Left ventricle myocardium inferior (tissue), 1 donor: ENCODE measurements around the gene MBD3. TPM values are rescaled to one million over a fixed set of nuclear protein-coding genes. Genes with fewer than 3 reads are reported as not detected.
"Not testable (repeated sequence)": the region's sequence is repeated elsewhere in the genome, so short reads cannot be mapped to it uniquely, and the experiment has no call there.

ENCODE experiments used
- DNase-seq: peaks from one replicate; pipeline ENCODE4 v3.0.0-alpha.2; 2020
- H3K27ac ChIP-seq: fragments of 200-600 bp; replicated peaks from 2 replicates; pipeline ENCODE4 v1.8.0; 2021
- H3K27me3 ChIP-seq: fragments of 200-600 bp; 2 replicates; pipeline ENCODE4 v1.8.0; 2021; ENCODE audit warnings: low read depth
- H3K36me3 ChIP-seq: fragments of 200-600 bp; 2 replicates; pipeline ENCODE4 v1.8.0; 2021
- H3K4me1 ChIP-seq: fragments of 200-600 bp; 2 replicates; pipeline ENCODE4 v1.8.0; 2021
- H3K4me3 ChIP-seq: fragments of 200-600 bp; 2 replicates; pipeline ENCODE4 v1.8.0; 2021; ENCODE audit warnings: mild to moderate bottlenecking, moderate library complexity
- H3K9me3 ChIP-seq: fragments of 200-600 bp; replicated peaks from 2 replicates; pipeline ENCODE4 v1.8.0; 2021
- CTCF ChIP-seq: fragments of 200-600 bp; IDR thresholded peaks from 2 replicates; pipeline ENCODE4 v1.8.0; 2021; ENCODE audit warnings: antibody characterized with exemption, mild to moderate bottlenecking, borderline replicate concordance
- intact Hi-C: fragments of 100-400 bp; cut with micrococcal nuclease; formaldehyde crosslinking; loops from one replicate; pipeline ENCODE4 v1.11.0; 2022
- total RNA-seq: library from RNA; stranded (reverse); fragmentation: NEBNext Ultra II Directional; extraction: Animal tissue kit (Norgen Biotek cat#: 25700); gene quantifications from one replicate; pipeline ENCODE4 v1.2.1, GENCODE V29; 2021
- donor health status: DM: no; HTN: yes; CAD: no; lungs with severe emphysema.

The MBD3 gene
- total RNA-seq, 1 donor from 2014 or later: 48.6 TPM

DNA sequence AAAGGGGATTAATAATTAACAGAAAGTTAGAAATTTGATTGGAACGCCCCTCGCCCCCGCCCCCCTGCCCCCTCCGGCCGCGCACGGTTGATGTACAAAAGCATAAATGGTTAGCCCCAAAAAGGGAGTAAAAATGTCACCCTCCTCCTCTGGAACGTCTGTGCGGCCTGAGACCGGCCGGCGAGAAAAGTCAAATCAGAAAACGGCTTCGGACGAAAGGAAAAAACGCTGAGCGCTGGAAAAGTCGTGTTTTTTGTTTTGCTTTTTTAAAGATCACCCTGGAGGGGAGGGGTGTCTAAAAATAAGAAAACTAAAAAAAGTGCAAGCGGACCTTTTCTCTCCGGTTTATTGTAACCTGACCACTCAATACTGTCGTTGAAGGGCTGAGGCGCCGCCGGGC, 37.7 kb downstream of the MBD3 start:
- peaks cover 16% of the 10 kb centered on the region for H3K36me3 ChIP-seq
- H3K9me3 ChIP-seq: no peaks in the 10 kb centered on the region
- no peak for DNase-seq
- H3K27me3 ChIP-seq: no peaks in the 10 kb centered on the region
- no peak for TF ChIP-seq CTCF
- H3K4me3 ChIP-seq: no peak overlapping the region
- intact Hi-C loops: no loop called here
- no peaks in the 10 kb centered on the region for H3K4me1 ChIP-seq
- no peak overlapping the region for H3K27ac ChIP-seq

- intact Hi-C loops: no loop called here
- no peaks in the 10 kb centered on the region for H3K9me3 ChIP-seq
- H3K27ac ChIP-seq: no peak overlapping the region
- DNase-seq: no peak
- H3K27me3 ChIP-seq: no peaks in the 10 kb centered on the region
- TF ChIP-seq CTCF: no peak
- no peak overlapping the region for H3K4me3 ChIP-seq
- H3K4me1 ChIP-seq: no peaks in the 10 kb centered on the region
- peaks cover 16% of the 10 kb centered on the region for H3K36me3 ChIP-seq
These were observed 39.2 kb downstream of the MBD3 start for GRCh38 chr19:1553415-1553814.

GRCh38 chr19:1551068-1552040, 41.3 kb downstream of the MBD3 start:
- Histone ChIP-seq H3K4me1 (no peaks in the 10 kb centered on the region), H3K27me3 (peaks cover 12% of the 10 kb centered on the region), H3K4me3 (no peak overlapping the region), H3K9me3 (no peaks in the 10 kb centered on the region), H3K27ac (no peak overlapping the region), H3K36me3 (peaks cover 12% of the 10 kb centered on the region)
- no peak for TF ChIP-seq CTCF
- DNase-seq: no peak
- intact Hi-C loops: no loop called here

GRCh38 chr19:1549332-1549945, 43.2 kb downstream of the MBD3 start:
- H3K27ac ChIP-seq: no peak overlapping the region
- no peaks in the 10 kb centered on the region for H3K36me3 ChIP-seq
- H3K9me3 ChIP-seq: no peaks in the 10 kb centered on the region
- no peak overlapping the region for H3K4me3 ChIP-seq
- no peak for TF ChIP-seq CTCF
- peaks cover 3% of the 10 kb centered on the region for H3K4me1 ChIP-seq
- no peak for DNase-seq
- peaks cover 31% of the 10 kb centered on the region for H3K27me3 ChIP-seq
- intact Hi-C loops: loop anchor here (10.0 kb wide), 2 partner anchors 125 to 215 kb away; no protein-coding TSS in a partner anchor

DNA sequence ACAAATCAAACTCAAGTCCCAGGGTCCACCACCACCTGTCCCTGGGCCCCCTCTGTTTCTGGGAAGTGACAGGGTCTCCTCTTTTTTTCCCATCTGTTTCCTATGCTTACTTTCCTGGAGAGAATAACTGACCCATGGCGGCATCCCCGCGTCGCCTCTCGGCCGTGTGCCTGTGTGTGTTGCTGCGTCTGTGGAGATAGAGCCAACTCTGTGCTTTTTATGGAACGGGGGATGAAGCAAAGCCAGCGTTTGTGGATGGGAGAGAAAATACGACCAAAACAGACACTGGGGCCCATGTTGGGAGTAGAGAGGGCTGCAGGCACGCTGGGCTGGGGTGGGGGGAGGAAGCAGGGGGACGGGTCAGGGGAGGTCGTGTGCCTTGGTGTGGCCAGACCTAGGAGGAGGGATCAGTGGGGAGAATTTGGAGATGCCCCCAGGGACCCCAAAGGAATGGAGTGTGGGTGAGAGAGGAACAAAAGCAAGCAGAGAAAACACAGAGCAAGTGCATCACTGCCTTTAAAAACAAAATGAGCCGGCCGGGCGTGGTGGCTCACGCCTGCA, 52.2 kb downstream of the MBD3 start:
- intact Hi-C loops: loop anchor here (10.0 kb wide), 2 partner anchors 134 to 224 kb away; no protein-coding TSS in a partner anchor
- Histone ChIP-seq H3K9me3 (no peaks in the 10 kb centered on the region), H3K27me3 (peaks cover 63% of the 10 kb centered on the region), H3K27ac (peak overlapping the region; percentile 36), H3K36me3 (no peaks in the 10 kb centered on the region), H3K4me1 (peaks cover 19% of the 10 kb centered on the region), H3K4me3 (peak overlapping the region; percentile 14)
- no peak for DNase-seq
- TF ChIP-seq CTCF: no peak

- not testable (repeated sequence) for DNase-seq, H3K4me3 ChIP-seq, H3K9me3 ChIP-seq, H3K27ac ChIP-seq, H3K36me3 ChIP-seq
- intact Hi-C loops: loop anchor here (10.0 kb wide), 2 partner anchors 135 to 225 kb away; no protein-coding TSS in a partner anchor
- Histone ChIP-seq H3K27me3 (peaks cover 63% of the 10 kb centered on the region), H3K4me1 (peaks cover 19% of the 10 kb centered on the region)
These were observed 52.9 kb downstream of the MBD3 start for GRCh38 chr19:1539749-1540148.
